Trophoblast cell (in vitro differentiated cells and primary cell): Measurements from ENCODE around the gene CA12.

Source experiments
- DNase-seq, 2 donors: peaks; one replicate each; pipeline ENCODE4 v3.0.0-alpha.2; 2016
- H2AFZ ChIP-seq: 2 replicates; pipeline ENCODE4 v1.6.1; 2013; ENCODE audit warnings: low read length, moderate library complexity, mild to moderate bottlenecking; ENCODE audit not compliant: insufficient read depth, poor library complexity
- H2AK5ac ChIP-seq: 2 replicates; pipeline ENCODE4 v1.6.1; 2013; ENCODE audit warnings: mild to moderate bottlenecking, low read length
- H2BK120ac ChIP-seq: 2 replicates; pipeline ENCODE4 v1.6.1; 2013; ENCODE audit warnings: low read length, mild to moderate bottlenecking, moderate library complexity; ENCODE audit not compliant: insufficient read depth, poor library complexity
- H2BK12ac ChIP-seq: 2 replicates; pipeline ENCODE4 v1.6.1; 2013; ENCODE audit warnings: mild to moderate bottlenecking, low read length, moderate library complexity
- H2BK5ac ChIP-seq: 2 replicates; pipeline ENCODE4 v1.6.1; 2013; ENCODE audit warnings: low read length, low read depth, moderate library complexity, mild to moderate bottlenecking; ENCODE audit not compliant: poor library complexity
- H3K14ac ChIP-seq: 2 replicates; pipeline ENCODE4 v1.6.1; 2013; ENCODE audit warnings: mild to moderate bottlenecking, low read length
- H3K18ac ChIP-seq: 2 replicates; pipeline ENCODE4 v1.6.1; 2013; ENCODE audit warnings: mild to moderate bottlenecking, low read length
- H3K23ac ChIP-seq: 2 replicates; pipeline ENCODE4 v1.6.1; 2013; ENCODE audit warnings: low read length
- H3K27ac ChIP-seq: 2 replicates; pipeline ENCODE4 v1.5.1; 2013; ENCODE audit warnings: low read depth, mild to moderate bottlenecking, inconsistent platforms, low read length, moderate library complexity
- H3K27me3 ChIP-seq: 2 replicates; pipeline ENCODE4 v1.6.1; 2013; ENCODE audit warnings: inconsistent platforms, mild to moderate bottlenecking, low read length, moderate library complexity; ENCODE audit not compliant: insufficient read depth
- H3K36me3 ChIP-seq, 2 experiments: 1 replicate in 1 of 2; 2 replicates in 1 of 2; pipeline ENCODE4 v1.6.1; 2013; ENCODE audit warnings: low read length in 2 of 2, mild to moderate bottlenecking in 2 of 2, moderate library complexity in 1 of 2; ENCODE audit not compliant: insufficient read depth in 2 of 2, control insufficient read depth in 1 of 2
- H3K4ac ChIP-seq: 2 replicates; pipeline ENCODE4 v1.6.1; 2013; ENCODE audit warnings: low read depth, mild to moderate bottlenecking, low read length, moderate library complexity
- H3K4me1 ChIP-seq, 2 experiments: 1 replicate in 1 of 2; 2 replicates in 1 of 2; pipeline ENCODE4 v1.6.1; 2013; ENCODE audit warnings: low read length in 2 of 2, mild to moderate bottlenecking in 2 of 2, moderate library complexity in 1 of 2; ENCODE audit not compliant: insufficient read depth in 2 of 2, control insufficient read depth in 1 of 2
- H3K4me2 ChIP-seq: 2 replicates; pipeline ENCODE4 v1.6.1; 2013; ENCODE audit warnings: inconsistent platforms, mild to moderate bottlenecking, low read length, moderate library complexity
- H3K4me3 ChIP-seq: 2 replicates; pipeline ENCODE4 v1.5.1; 2013; ENCODE audit warnings: mild to moderate bottlenecking, low read depth, low read length, inconsistent platforms
- H3K79me1 ChIP-seq: one replicate; pipeline ENCODE4 v1.6.1; 2013; ENCODE audit warnings: low read length
- H3K79me2 ChIP-seq: 2 replicates; pipeline ENCODE4 v1.6.1; 2013; ENCODE audit warnings: low read length, mild to moderate bottlenecking; ENCODE audit not compliant: control insufficient read depth, insufficient read depth, poor library complexity
- H3K9ac ChIP-seq: 2 replicates; pipeline ENCODE4 v1.6.1; 2013; ENCODE audit warnings: mild to moderate bottlenecking, low read length
- H3K9me3 ChIP-seq: 2 replicates; pipeline ENCODE4 v1.6.1; 2013; ENCODE audit warnings: low read depth, mild to moderate bottlenecking, control low read depth, inconsistent platforms, low read length; ENCODE audit not compliant: insufficient read depth
- H4K12ac ChIP-seq: 2 replicates; pipeline ENCODE4 v1.6.1; 2013; ENCODE audit warnings: low read depth, mild to moderate bottlenecking, low read length, moderate library complexity
- H4K8ac ChIP-seq: 2 replicates; pipeline ENCODE4 v1.6.1; 2013; ENCODE audit warnings: low read depth, mild to moderate bottlenecking, low read length, moderate library complexity
- H4K91ac ChIP-seq: one replicate; pipeline ENCODE4 v1.6.1; 2013; ENCODE audit warnings: low read depth, mild to moderate bottlenecking, low read length, moderate library complexity
- WGBS: extraction: QIAGEN DNeasy Blood & Tissue Kit; methylation state at CpG from one replicate; pipeline ENCODE4 v1.1.7; 2013; ENCODE audit warnings: missing lambda C conversion rate; ENCODE audit not compliant: insufficient read length, insufficient coverage; ENCODE audit errors: extremely low coverage; 5-methylcytosine and 5-hydroxymethylcytosine counted together

The CA12 gene

DNA sequence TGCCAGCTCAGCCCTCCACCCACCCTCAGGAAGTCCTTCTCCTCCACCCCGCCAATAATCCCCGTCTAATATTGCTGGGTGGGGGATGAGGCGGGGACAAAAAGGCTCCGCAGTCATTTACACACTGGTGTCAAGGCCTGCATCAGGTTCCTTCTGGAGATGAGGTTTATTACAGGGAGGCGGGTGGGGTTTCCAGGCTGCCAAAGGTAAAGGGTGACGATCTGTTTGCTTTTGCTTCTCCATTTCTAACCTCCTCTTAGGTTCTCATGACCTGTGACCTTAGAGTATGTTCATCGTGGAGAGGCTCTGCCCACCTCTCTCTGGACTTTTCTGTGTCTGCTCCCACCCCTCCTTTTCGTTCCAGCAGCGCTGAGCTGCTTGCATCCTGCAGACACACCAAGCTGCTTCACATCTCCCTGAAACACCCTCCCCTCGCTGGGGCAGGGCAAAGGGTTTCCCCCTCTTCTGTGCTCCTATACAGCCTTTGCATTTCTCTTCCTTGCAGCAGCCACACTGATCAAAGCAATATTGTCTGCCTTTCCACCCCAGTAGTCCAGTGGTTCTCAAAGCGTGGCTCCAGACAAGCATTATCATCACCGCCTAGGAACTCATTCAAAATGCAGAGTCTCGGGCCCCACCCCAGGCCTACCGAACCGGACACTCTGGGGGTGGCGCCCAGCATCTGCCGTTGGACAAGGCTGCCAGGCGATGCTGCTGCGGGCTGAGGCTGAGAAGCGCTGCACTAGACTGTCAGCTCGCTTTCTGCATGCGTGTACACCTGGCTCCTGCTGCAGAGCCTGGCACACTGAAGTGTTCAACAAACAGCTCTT, 26.6 kb downstream of the CA12 start:
- no peak overlapping the region for H3K9ac ChIP-seq
- H3K79me1 ChIP-seq = no peaks in the 10 kb centered on the region
- H2BK120ac ChIP-seq = no peak overlapping the region
- no peak overlapping the region for H2BK12ac ChIP-seq
- no peaks in the 10 kb centered on the region for H3K79me2 ChIP-seq
- no peak overlapping the region for H4K12ac ChIP-seq
- H4K8ac ChIP-seq = no peak overlapping the region
- no peak for DNase-seq
- H3K23ac ChIP-seq = no peak overlapping the region
- H4K91ac ChIP-seq = no peak overlapping the region
- H3K9me3 ChIP-seq = no peaks in the 10 kb centered on the region
- H3K4me2 ChIP-seq = no peak overlapping the region
- no CpG with 5 or more reads among the region's 22 CpGs for WGBS
- H3K4ac ChIP-seq = no peak overlapping the region
- no peaks in the 10 kb centered on the region for H3K36me3 ChIP-seq
- no peak overlapping the region for H2AFZ ChIP-seq
- no peak overlapping the region for H3K14ac ChIP-seq
- no peak overlapping the region for H3K4me3 ChIP-seq
- no peak overlapping the region for H2BK5ac ChIP-seq
- no peaks in the 10 kb centered on the region for H3K4me1 ChIP-seq
- no peak overlapping the region for H2AK5ac ChIP-seq
- no peaks in the 10 kb centered on the region for H3K27me3 ChIP-seq
- no peak overlapping the region for H3K18ac ChIP-seq
- H3K27ac ChIP-seq = no peak overlapping the region

DNA sequence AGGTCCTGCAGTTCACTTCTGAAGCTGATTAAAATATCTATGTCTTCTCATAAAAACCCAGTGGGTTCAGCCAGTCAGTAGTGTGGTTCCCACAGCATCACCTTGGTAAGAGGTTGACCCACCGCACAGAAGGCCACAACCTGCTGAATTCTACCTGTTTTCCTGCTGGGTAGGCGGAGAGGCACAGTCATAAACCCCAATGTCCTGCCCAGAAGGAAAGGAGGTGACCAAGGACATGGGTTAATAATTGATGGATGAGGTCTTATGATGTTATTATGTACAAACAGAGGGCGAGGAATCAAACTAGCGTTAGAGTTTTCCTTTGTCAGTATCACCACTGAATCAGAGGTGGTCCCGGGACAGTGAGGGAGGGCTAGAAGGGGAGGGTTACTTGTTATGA, 27.8 kb downstream of the CA12 start:
- Histone ChIP-seq H4K12ac (no peak overlapping the region), H2BK12ac (no peak overlapping the region), H3K79me1 (no peaks in the 10 kb centered on the region), H2AK5ac (no peak overlapping the region), H3K14ac (no peak overlapping the region), H3K4me1 (no peaks in the 10 kb centered on the region), H3K9ac (no peak overlapping the region), H3K4ac (no peak overlapping the region), H4K91ac (no peak overlapping the region), H2BK5ac (no peak overlapping the region), H3K18ac (no peak overlapping the region), H3K4me2 (no peak overlapping the region), H3K79me2 (no peaks in the 10 kb centered on the region), H2AFZ (no peak overlapping the region), H3K27me3 (no peaks in the 10 kb centered on the region), H4K8ac (no peak overlapping the region), H3K23ac (no peak overlapping the region), H3K4me3 (no peak overlapping the region), H3K36me3 (no peaks in the 10 kb centered on the region), H3K27ac (no peak overlapping the region), H3K9me3 (no peaks in the 10 kb centered on the region), H2BK120ac (no peak overlapping the region)
- no peak for DNase-seq
- WGBS = no CpG with 5 or more reads among the region's 5 CpGs

DNA sequence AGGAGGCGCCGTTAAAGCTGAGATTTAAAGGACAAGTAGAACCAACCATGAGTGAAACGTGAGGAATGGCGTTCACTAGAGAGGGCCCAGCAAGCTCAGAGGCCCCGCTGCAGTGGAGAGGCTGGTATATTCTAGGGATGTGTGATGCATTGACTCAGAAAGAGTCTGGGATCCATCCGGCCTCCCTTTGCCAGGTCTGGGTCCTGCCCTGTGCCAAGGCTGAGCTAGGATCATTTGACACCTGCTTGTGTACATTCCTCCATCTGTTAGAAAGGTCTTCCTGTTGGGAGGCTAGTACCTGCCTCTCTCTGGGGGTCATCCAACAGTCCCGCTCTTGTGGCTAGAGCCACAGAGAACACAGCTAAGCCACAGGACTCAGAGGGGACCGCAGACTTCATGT, 28.4 kb downstream of the CA12 start:
- no CpG with 5 or more reads among the region's 8 CpGs for WGBS

DNA sequence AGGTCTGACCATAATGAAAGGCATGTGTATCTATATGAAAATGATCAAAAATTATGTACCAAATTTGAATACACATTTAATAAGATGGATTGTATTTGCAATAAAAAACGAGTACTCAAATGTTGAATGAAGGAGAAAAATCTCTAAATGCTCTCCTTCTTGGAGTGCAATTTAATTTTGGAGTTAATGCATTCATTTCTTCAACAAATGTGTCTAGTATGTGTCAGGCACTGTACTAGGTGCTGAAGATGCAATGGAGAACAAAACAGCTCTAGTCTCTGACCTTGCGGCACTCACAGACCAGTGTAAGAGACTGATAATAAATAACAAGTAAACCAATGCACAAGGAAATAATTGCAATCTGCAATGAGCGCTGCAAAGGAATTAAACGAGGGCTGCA, 28.8 kb downstream of the CA12 start:
- Histone ChIP-seq H3K27me3 (no peaks in the 10 kb centered on the region), H3K4ac (no peak overlapping the region), H3K23ac (no peak overlapping the region), H3K79me1 (no peaks in the 10 kb centered on the region), H3K36me3 (no peaks in the 10 kb centered on the region), H2BK12ac (no peak overlapping the region), H4K91ac (no peak overlapping the region), H3K79me2 (no peaks in the 10 kb centered on the region), H2AK5ac (no peak overlapping the region), H3K4me3 (no peak overlapping the region), H4K12ac (no peak overlapping the region), H3K14ac (no peak overlapping the region), H2AFZ (no peak overlapping the region), H3K9ac (no peak overlapping the region), H3K9me3 (no peaks in the 10 kb centered on the region), H4K8ac (no peak overlapping the region), H2BK5ac (no peak overlapping the region), H3K4me1 (no peaks in the 10 kb centered on the region), H3K18ac (no peak overlapping the region), H3K27ac (no peak overlapping the region), H2BK120ac (no peak overlapping the region), H3K4me2 (no peak overlapping the region)
- DNase-seq = no peak
- no CpG with 5 or more reads among the region's 4 CpGs for WGBS

More for the DNA sequence above, 28.4 kb downstream of the CA12 start:
- Histone ChIP-seq H2AFZ (no peak overlapping the region), H3K79me2 (no peaks in the 10 kb centered on the region), H2AK5ac (no peak overlapping the region), H4K12ac (no peak overlapping the region), H3K27me3 (no peaks in the 10 kb centered on the region), H3K36me3 (no peaks in the 10 kb centered on the region), H3K79me1 (no peaks in the 10 kb centered on the region), H2BK12ac (no peak overlapping the region), H3K9me3 (no peaks in the 10 kb centered on the region), H2BK120ac (no peak overlapping the region), H3K9ac (no peak overlapping the region), H4K8ac (no peak overlapping the region), H3K4me2 (no peak overlapping the region), H4K91ac (no peak overlapping the region), H3K4me1 (no peaks in the 10 kb centered on the region), H3K4me3 (no peak overlapping the region), H3K18ac (no peak overlapping the region), H3K14ac (no peak overlapping the region), H3K23ac (no peak overlapping the region), H3K4ac (no peak overlapping the region), H3K27ac (no peak overlapping the region), H2BK5ac (no peak overlapping the region)
- no peak for DNase-seq
